K562 (cell line): ENCODE measurements around the gene PROK1.

Experiments used
- CBX3 ChIP-seq, 2 experiments: IDR thresholded peaks; 1 replicate in 1 of 2; 2 replicates in 1 of 2; pipeline ENCODE4 v1.6.1; 2012; ENCODE audit warnings: inconsistent platforms in 2 of 2, low read length in 2 of 2, borderline replicate concordance in 1 of 2, control low read depth in 1 of 2
- EP300 ChIP-seq: IDR thresholded peaks from 2 replicates; pipeline ENCODE4 v1.6.1; 2012; ENCODE audit warnings: low read length, improper control_type of control experiment
- HDAC6 ChIP-seq: IDR thresholded peaks from 2 replicates; pipeline ENCODE4 v1.6.1; 2012; ENCODE audit warnings: low read depth, mild to moderate bottlenecking, control low read depth, inconsistent platforms, low read length, moderate library complexity
- HMG20B ChIP-seq: fragments of 250-450 bp; sonication (Bioruptor Pico); IDR thresholded peaks from 2 replicates; pipeline ENCODE4 v1.5.0; 2021; ENCODE audit warnings: mild to moderate bottlenecking
- POLR2A ChIP-seq: fragments of 450-650 bp; conservative IDR thresholded peaks from 2 replicates; pipeline ENCODE4 v1.6.1; 2016
- TCF7L2 ChIP-seq: fragments of 150-350 bp; IDR thresholded peaks from 2 replicates; pipeline ENCODE4 v1.6.1; 2016; ENCODE audit warnings: low read depth, mild to moderate bottlenecking, low read length, moderate library complexity
- TEAD4 ChIP-seq, 2 experiments: sonication (generic) in 1 of 2; formaldehyde crosslinking in 1 of 2; IDR thresholded peaks; 2 replicates each; pipeline versions ENCODE4 v1.6.1 to v1.8.0; 2012 to 2022; ENCODE audit warnings: borderline replicate concordance in 1 of 2, inconsistent platforms in 1 of 2, low read length in 1 of 2, mild to moderate bottlenecking in 1 of 2, missing genetic modification reagents in 1 of 2
- ZC3H11A ChIP-seq: IDR thresholded peaks from 2 replicates; pipeline ENCODE4 v1.6.1; 2012; ENCODE audit warnings: low read depth, low read length, improper control_type of control experiment
- ZKSCAN8 ChIP-seq: fragments of 200-800 bp; sonication (Bioruptor generic); IDR thresholded peaks from 2 replicates; pipeline ENCODE4 v1.6.1; 2016; ENCODE audit warnings: missing genetic modification characterization, missing compliant biosample characterization
- ZNF217 ChIP-seq: sonication (generic); formaldehyde crosslinking; IDR thresholded peaks from 2 replicates; pipeline ENCODE4 v1.8.0; 2022; ENCODE audit warnings: mild to moderate bottlenecking, missing genetic modification reagents
- TF ChIP-seq, protein P1 (sequence below), 2 experiments: IDR thresholded peaks; 2 replicates each; pipeline ENCODE4 v1.6.1; 2011; ENCODE audit warnings: borderline replicate concordance in 1 of 2, control low read depth in 1 of 2, low read depth in 1 of 2, low read length in 1 of 2, mild to moderate bottlenecking in 1 of 2, mixed read lengths in 1 of 2, moderate library complexity in 1 of 2; ENCODE audit not compliant: insufficient read depth in 1 of 2, insufficient read length in 1 of 2, poor library complexity in 1 of 2, severe bottlenecking in 1 of 2; ENCODE audit errors: extremely low read depth in 1 of 2
- TF ChIP-seq, protein P2 (sequence below), 3 experiments: IDR thresholded peaks in 2 of 3; conservative IDR thresholded peaks in 1 of 3; 2 replicates each; pipeline ENCODE4 v1.5.1; 2011 to 2012; ENCODE audit warnings: low read length in 3 of 3, mild to moderate bottlenecking in 3 of 3, control low read depth in 2 of 3, improper control_type of control experiment in 1 of 3, inconsistent platforms in 1 of 3, low read depth in 1 of 3, mixed read lengths in 1 of 3, moderate library complexity in 1 of 3; ENCODE audit not compliant: insufficient read depth in 2 of 3
- TF ChIP-seq, protein P3 (sequence below), 2 experiments: fragments of 450-650 bp in 1 of 2; sonication (generic) in 1 of 2; formaldehyde crosslinking in 1 of 2; IDR thresholded peaks in 1 of 2; conservative IDR thresholded peaks in 1 of 2; 2 replicates each; pipeline versions ENCODE4 v1.6.1 to v1.8.1; 2016 to 2023; ENCODE audit warnings: mild to moderate bottlenecking in 2 of 2, moderate library complexity in 2 of 2, inconsistent platforms in 1 of 2, missing genetic modification reagents in 1 of 2

DNA sequence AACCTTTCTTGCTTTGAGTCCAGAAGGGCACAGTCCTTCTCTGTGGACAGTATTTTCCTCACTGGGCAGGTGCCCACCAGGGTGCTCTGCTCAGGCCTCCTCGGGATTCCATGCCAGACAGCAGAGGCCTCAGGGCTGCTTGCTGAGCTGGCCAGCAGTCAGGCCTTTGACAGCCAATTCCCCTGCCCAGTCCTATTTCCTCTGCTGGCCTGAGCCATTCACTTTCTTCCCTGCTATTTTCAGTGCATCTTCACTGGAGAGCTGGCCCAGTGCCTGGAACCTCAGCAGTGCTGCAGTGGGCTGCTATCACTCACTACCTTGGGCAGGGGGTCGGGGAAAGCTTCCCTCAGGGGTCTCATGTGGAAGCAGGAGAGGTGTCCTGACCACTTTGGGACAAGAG lies 34.8 kb downstream of the PROK1 start:
- TF ChIP-seq EP300 = no peak
- TF ChIP-seq HMG20B = no peak
- TF ChIP-seq ZNF217 (CRISPR knock-in tag) = no peak
- no peak for TF ChIP-seq POLR2A
- TF ChIP-seq TEAD4 (IDR thresholded peaks at IDR 0.05; ENCODE audit: low read length) = no peak
- no peak for TF ChIP-seq TEAD4 (CRISPR knock-in tag; IDR thresholded peaks at IDR 0.05; ENCODE audit: borderline replicate concordance)
- TF ChIP-seq, protein P1, sequence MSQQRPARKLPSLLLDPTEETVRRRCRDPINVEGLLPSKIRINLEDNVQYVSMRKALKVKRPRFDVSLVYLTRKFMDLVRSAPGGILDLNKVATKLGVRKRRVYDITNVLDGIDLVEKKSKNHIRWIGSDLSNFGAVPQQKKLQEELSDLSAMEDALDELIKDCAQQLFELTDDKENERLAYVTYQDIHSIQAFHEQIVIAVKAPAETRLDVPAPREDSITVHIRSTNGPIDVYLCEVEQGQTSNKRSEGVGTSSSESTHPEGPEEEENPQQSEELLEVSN (IDR thresholded peaks at IDR 0.05; ENCODE audit: borderline replicate concordance in 1 of 2, extremely low read depth in 1 of 2, insufficient read depth in 1 of 2, insufficient read length in 1 of 2, low read depth in 1 of 2, low read length in 1 of 2, poor library complexity in 1 of 2, severe bottlenecking in 1 of 2) = no peak
- no peak for TF ChIP-seq TCF7L2
- no peak for TF ChIP-seq ZC3H11A
- no peak for TF ChIP-seq ZKSCAN8 (CRISPR knock-in tag)
- TF ChIP-seq, protein P2, sequence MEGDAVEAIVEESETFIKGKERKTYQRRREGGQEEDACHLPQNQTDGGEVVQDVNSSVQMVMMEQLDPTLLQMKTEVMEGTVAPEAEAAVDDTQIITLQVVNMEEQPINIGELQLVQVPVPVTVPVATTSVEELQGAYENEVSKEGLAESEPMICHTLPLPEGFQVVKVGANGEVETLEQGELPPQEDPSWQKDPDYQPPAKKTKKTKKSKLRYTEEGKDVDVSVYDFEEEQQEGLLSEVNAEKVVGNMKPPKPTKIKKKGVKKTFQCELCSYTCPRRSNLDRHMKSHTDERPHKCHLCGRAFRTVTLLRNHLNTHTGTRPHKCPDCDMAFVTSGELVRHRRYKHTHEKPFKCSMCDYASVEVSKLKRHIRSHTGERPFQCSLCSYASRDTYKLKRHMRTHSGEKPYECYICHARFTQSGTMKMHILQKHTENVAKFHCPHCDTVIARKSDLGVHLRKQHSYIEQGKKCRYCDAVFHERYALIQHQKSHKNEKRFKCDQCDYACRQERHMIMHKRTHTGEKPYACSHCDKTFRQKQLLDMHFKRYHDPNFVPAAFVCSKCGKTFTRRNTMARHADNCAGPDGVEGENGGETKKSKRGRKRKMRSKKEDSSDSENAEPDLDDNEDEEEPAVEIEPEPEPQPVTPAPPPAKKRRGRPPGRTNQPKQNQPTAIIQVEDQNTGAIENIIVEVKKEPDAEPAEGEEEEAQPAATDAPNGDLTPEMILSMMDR (IDR thresholded peaks at IDR 0.05 in 2 of 3, conservative IDR thresholded peaks at IDR 0.05 in 1 of 3; ENCODE audit: insufficient read depth in 2 of 3, low read depth in 1 of 3, low read length in 3 of 3) = no peak
- TF ChIP-seq, protein P3, sequence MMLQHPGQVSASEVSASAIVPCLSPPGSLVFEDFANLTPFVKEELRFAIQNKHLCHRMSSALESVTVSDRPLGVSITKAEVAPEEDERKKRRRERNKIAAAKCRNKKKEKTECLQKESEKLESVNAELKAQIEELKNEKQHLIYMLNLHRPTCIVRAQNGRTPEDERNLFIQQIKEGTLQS (IDR thresholded peaks at IDR 0.05) = no peak
- TF ChIP-seq, protein P3 (CRISPR knock-in tag; conservative IDR thresholded peaks at IDR 0.05) = no peak
- TF ChIP-seq CBX3 (IDR thresholded peaks at IDR 0.05; ENCODE audit: borderline replicate concordance in 1 of 2, low read length in 2 of 2) = no peak
- TF ChIP-seq HDAC6 = no peak
